T-helper 2 cell (primary cell): Measurements from ENCODE around the gene PTPRM.

Source experiments
- DNase-seq, 5 experiments: peaks; one replicate each; pipeline versions ENCODE4 v3.0.0 to v3.0.0-alpha.2; 2012 to 2022

Gene PTPRM

DNA sequence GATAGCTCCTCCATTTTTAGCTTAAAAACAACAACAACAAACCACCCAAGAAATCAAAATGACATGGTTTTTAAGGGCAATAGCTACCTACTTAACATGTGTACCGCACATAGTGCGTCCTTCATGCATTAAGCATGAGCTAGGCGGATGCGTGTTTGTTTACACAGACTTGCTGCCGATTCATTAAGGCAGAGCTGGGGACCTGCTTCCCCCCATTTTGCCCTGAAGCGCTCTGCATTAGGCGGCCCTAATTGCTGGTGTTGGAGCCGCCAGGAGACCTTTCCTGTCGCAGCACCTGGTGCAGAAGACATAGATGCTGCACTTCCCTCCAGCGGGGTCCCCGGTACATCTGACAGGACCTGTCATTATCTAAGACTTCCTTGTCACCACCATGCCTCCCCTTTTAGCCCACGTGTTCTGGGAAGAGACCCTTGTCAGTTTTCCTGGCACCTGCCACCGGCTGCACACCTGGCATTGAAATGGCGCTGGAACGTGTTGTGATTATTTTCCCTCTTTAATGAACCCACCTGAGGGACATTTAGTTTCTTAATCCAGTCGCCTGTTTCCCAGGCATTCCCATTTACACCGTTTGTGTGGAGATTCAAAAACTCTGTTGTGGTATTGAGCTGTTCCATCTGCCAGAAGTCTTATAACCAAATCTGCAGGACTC is 781.1 kb downstream of the PTPRM start:
- DNase-seq = no peak

DNA sequence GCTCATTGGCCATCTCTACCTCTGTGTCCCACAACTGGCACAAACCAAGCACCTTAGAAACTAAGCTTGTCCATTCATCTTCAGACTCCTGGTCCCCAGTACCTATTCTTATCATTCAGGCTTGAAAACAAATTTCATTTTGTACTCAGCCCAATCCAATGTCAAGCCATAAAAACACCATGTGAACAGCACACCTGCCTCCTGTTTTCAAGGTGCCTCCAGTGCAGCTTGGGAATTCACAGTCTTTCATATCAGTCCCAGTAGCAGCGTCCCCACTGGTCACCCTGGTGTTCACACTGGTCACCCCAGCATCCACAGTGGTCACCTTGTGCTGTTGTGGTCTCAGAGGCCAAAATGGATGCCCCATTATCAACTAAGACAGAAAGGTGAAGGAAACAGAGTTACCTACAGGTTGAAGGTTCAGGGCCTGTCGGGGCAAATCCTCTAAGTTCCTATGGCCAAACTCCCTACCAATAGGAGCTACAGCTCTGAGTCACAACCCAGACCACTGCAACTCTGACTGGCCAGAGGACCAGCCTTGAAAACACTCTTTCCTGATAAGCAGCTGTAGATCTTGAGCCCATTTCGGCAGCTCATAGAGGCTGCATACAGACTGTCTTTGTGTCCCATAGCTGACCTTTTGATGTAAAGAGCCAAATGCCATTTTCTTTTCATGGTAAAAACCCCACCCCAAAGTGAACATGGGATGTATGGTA is 782.6 kb downstream of the PTPRM start:
- no peak for DNase-seq

DNA sequence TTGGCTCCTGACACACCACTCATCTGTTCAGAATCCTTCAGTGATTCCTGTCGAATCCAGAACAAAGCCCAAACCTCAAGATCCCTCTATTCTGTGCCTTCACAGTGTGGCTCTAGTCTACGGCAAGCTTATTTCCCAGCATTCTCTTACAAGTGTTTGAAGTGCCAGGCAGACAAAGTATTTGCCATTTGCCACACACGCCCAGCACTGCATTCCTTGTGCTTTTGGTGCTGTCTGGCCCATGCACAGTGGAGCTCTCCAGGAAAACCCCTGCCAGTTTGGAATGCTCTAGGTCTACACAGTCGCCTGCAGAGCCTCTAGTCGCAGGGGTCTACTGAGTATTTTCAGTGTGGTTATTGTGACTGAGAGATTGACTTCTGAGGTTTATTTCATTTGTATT is 783.5 kb downstream of the PTPRM start:
- DNase-seq = no peak

DNA sequence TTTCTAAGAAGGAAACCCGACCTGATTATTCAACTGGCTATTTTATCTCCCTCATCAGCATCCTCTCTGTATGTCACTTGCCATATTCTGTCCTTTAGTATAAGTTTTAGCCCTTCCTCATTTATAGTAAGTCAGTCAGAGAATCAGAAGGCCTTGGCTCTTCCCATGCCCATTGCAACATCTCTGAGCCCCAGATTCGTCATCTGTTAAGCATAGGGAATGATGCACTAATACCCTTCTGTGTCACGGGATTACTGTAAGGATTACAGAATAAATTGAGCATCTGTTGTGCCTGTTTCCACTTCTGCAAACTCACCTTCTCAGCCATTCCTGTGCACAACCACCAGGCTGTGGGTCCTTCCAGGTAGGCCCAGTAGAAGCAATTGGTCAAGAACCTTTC is 784.0 kb downstream of the PTPRM start:
- no peak for DNase-seq

DNA sequence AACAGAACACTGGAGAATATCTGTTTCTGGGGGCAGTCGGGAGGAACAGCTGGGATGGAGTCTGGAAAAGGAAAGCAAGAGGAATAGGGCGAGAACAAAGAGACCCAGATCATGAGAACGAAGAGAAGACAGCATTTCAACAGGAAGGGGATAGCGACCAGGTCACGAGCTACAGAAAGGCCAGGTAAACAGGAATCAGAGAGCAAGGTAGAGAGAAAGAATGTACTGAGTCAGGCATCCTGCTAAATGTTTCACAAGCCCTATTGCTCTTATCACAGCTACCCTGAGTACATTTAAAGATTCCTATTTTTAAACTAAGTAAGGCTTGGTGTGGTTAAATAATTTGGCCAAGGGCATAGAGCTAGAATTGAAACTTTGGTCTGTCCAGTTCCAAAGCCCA is 787.2 kb downstream of the PTPRM start:
- DNase-seq = no peak

DNA sequence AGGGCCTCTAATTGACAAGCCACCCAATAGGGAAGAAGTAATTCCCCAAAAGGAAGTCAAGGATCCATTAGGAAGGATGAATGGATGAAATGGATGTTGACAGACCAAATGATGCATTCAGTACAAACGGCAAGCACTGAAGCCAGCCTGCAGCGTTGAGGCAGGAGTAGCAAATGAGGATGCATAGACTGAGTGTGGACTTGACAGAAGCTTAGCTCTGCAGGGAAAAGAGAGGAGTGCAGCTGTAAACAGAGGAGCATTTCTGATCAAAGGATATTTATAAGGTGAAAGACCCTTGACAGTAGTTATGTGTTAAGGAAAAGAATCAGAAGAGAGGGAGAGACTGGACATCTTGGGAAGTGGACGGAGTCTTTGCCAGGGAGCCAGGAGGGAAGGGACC is 788.9 kb downstream of the PTPRM start:
- DNase-seq = no peak

DNA sequence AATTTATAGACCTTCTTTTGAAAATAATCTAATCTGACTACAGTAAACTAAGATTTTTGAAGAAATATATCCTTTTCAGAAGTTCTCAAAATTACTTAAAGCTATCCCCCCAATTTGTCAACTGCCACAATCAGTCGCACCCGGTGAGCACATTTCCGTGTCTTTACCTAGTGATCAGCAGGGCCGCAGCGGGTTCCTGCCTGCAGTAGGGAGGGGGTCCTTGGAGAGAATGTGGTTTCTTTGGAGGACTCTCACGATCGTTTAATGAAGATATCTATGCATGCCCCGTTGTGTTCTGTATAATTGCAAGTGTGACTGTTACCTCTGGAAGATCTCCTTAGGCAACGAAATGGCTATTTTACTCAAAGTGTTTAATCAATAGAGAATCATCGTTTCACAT is 790.2 kb downstream of the PTPRM start:
- no peak for DNase-seq

DNA sequence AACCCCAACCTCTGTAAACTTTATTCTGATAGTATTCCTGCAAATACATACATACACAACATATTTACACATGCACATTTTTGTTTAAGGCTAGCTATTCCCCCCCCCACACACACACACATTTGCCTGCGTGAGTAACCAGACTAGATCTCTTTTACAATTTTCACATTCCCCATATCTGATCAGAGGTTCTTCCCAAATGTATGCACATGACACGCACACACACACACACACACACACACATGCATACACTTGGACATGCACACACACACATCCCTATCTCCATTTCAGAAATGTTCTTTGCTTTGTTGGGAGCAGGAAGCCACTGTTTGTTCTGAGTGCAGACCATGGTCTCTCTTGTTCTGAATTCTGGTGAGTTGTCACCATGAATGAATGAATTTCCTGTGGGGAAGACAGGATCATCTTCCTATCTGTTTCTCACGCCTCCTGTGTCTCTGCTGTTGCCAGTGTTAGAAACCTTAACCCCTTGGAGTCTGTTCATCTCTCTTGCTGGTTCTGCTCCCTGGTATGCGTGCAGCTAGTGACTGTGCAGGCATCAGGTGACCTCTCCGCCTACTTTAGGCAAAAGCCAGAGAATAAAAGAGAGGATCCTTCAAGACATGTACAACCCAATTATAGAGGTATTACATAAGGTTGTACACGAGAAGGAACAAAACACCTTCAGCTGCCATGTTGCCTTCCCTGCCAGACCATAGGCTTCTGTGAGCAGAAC is 791.1 kb downstream of the PTPRM start:
- DNase-seq = no peak

DNA sequence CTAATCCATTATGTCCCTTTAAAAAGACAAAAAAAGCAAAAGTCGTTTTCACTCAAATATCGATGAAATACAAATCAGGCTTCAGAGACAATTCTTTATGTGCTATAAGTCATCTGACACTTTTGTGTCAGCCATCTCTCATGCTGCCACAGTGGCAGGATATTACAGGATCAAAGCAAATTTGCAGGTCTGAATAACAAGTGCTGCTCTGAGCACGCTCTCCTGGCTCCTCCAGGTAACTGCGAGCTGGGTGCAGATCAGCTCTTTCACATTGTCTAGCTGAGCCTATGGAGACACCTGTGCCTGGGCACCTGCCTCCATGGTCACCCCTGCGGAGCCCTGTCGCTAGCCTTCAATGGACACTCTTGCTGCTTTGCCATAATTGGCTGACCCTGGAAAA is 792.0 kb downstream of the PTPRM start:
- DNase-seq = no peak

DNA sequence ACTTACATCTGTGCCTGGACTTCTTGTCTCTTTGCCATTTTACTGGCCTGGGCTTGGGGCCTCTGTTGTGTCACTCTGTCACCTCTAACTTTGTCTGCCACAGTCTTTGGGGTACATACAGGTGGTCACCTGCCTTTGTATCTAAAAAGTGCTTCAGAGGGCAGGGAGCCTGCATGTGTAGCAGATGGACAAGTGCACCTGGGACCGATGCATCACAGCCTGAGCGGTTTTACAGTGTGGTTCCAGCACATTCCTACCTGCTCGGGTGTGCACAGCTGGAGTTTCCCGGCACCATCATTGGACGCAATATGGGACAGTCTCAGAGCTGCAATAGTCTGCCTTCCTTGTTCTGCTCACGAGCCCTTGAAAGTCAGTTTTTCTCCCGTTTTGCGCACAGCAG is 792.4 kb downstream of the PTPRM start:
- no peak for DNase-seq

DNA sequence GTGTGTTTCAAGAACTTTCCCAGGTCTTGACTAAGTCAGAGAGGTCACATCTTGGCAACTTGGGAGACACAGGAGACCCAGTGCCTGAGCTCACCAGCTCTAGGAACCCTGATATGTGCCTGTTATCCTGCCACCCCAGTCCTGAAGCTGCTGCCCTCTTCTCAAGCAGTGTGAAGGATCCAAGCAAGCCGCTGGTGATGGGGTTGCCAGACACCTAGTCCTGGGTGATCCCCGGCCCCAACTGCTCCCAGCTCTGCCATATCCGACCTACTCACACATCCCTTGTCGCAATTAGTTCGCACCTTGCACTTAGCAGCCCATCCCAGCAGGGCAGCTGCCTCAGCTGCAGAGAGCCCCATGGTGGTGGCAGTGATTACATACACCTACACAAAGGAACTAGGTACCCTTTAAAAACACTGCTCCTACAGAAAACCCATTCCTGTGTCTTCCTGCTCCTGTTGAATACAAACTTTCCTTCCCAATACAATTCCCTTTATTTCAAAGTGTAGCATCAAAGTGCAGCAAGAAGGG is 794.9 kb downstream of the PTPRM start:
- no peak for DNase-seq

DNA sequence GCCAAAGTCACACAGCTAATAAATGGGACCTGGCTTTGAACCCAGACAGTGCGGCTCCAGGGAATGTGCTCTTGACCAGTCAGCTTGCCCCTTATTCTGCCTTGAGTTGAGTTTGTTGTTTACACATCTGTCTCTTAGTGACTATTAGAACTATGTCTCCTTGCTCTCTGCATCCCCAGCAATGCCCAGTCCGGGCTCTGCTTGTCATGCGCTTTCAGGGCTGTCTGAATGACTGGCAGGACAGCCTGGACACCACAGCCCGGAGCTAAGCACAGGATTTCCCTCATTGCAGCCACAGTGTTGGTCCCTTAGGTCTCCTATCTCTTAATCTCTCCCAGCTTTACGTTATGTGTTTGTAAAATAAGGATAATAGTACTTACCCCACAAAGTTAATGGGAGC is 795.7 kb downstream of the PTPRM start:
- no peak for DNase-seq

DNA sequence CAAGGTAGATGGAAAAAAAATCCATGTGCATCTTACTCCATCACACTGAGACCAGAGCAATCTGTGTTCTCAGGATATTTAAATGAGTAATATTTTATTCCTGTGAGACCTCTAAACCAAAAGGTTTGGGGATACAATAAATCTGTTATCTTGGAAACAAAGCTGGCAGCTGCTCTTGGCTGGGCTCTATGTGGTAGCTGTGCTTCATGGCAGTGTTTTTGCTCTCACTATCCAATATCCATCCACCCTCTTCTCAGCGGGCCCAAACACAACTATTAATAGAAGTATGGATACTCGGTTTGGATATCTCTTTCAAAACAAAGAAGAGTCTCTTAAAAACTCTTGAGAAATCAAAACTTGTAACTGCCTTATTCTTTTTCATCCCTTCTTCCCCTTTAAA is 797.3 kb downstream of the PTPRM start:
- no peak for DNase-seq

DNA sequence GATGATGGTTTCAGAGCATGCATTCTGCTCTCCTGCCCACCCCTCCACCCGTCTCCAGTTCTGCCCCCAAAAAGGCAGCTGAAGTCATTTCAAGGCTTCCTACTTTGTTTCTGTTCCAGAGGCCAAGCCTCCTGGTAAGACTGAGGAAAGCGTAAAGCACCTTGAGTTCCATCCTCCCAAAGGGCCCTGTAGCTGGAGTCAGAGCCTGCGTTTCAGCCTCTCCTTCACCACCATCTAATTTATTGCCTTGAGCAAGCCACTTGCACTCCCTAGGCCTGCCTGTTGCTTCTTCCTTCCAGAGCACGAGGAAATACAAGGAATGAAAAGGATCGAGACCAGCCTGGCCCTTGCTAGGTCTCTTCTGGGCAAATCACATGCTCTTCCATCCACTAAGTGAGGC is 797.9 kb downstream of the PTPRM start:
- DNase-seq = no peak

DNA sequence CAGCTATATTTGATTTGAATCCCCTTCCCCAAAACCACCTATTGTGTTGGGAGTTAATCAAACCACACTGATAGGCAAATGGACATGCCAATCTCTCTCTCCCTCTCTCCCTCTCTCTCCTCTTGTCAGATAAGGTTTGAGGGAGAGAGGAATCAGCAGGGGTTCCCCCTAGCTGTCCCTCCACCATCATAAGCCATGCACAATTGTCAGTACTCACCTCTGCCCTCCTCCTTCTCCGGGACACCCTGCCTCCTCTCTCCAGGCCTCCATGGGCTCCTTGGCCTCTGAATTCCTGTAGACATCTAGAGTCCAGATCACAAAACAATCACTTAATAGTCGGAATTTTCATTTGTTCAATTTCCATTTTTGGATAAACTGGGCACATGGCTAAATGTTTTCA is 798.4 kb downstream of the PTPRM start:
- DNase-seq = no peak

DNA sequence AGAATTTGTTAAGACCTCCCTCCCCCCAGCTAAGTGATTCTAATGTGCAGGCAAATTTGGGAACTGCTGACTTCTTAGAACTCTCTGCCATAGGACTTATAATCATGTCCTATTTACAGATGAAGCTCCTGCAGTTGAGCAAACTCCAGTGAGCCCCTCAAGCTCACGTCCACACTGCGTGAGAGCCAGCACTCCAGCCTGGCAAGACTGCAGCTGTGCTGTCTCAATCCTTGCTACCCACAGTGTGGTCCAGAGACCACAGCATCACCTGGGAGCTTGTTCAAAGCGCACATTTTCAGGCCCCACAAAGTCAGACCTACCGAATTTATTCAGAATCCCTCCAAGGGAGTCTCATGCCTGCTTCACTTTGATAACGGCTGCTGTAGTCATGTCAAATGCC is 799.0 kb downstream of the PTPRM start:
- no peak for DNase-seq

DNA sequence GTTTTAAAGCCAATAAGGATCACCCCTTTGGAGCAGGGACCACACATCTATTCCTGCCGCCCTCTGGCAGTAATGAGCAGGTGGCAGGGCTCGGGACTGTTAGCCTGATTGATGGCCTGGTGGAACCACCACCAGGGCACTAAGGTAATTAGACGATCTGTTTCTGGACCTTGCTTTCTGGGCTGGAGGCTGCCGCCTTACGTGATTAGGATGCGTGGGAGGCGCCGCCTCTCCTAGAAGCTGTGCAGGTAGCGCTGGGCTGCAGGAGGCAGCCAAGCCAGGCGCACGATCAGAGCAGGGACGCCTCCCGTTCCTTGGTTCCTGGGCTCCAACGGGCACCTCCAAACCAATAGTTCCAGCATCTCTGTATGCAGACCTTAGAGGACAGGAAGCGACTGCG is 799.5 kb downstream of the PTPRM start:
- DNase-seq = no peak

DNA sequence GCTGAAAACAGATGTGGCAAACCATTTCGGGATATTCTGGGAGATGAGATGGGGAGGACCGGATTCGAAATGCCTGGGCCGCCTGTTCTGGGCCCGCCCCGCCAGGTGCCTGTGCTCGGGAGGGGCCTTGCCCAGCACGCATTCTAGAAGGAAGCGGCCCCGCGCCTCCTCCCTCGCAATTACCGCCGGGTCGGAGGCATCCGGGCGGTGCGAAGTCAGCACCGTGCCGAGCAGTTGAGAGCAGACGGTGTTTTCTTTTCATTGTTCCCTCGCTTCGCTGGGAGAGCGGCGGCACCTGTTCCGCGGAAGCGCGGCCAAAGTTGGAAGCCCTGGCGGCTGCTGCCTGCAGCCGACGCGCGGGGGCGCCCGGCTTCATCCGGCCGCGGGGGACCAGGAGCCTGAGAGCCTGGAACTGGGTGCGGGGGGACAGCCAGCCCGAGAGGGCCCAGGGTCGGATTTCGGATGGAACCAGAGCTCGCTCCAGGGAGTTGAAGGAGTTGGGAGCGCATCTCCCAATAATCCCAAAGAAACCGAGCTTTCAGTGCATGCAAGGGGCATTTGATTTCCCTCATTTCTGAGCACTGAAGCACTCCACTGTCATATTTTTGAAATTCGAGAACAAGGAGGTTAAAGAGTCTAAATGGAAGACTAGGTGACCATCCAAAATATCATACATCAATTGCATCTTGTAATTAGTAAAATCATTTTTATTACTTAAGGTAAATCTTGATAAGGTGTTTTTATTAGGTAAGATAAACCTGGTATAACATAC is 800.3 kb downstream of the PTPRM start:
- peak in 1 of 5 experiments; percentile 16 for DNase-seq

DNA sequence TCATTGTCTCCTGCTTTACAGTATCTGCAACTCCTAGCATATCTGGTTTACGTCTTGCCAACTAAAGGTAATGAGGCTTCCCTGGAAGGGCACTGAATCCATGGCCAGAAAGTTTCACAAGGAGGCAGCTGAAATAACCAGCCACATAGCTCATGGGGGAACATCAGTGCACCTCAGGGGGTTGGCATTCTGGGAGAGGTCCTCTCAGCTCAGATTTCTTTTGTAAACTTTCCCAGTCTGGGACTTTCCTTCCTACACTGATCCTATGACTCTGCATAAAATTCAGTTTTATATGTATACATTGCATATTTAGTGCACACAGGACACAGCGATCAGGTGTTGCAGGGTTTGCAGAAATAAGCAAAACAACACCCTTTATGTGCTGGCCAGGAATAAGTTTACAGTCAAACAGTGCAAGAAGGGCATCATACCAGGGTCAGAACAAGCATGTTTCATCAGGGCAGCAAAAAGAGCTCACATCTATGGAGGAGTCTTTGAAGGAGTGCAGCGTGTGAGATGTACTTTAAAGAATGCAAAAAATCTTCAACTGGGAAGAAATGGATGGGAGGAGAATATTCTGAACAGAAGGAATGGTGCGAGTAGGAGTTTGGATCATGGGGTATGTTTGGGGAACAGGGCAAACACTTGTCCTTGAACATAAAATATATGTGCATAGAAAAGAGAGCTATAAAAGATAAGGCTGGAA is 801.5 kb downstream of the PTPRM start:
- DNase-seq = no peak

DNA sequence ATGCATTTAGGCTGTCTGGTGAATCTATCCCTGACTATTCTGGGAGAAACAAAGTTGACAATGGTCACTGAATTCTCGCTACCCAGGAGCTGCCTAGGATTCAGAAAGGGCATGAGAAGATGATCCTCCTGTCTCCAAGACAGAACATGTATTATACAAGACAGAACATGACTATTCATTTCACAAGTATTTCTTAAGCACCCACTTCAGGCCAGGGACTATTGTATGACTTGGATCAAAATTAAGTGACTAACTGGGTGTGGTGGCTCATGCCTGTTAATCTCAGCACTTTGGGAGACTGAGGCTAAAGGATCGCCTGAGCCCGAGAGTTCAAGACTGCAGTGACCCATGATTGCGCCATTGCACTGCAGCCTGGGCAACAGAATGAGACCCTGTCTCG is 806.4 kb downstream of the PTPRM start:
- DNase-seq = no peak

DNA sequence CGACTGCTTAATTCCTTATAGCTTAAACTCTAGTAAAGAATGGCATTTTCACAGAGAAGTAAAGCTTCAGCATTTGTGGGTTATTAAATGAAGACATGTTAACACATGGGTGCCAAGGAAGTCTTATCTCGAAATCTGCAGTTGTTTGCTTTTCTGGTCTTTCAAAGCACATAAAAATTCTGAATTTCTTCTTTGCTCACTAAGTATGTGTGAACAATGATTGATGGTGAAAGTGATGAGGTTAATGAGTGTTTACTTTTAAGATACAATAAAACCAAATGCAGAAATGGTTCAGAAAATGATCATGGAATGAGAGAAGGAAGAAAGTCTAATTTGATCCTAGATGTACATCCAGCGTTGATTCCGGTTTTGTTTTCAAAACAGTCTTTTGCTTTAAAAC is 807.6 kb downstream of the PTPRM start:
- DNase-seq = no peak

DNA sequence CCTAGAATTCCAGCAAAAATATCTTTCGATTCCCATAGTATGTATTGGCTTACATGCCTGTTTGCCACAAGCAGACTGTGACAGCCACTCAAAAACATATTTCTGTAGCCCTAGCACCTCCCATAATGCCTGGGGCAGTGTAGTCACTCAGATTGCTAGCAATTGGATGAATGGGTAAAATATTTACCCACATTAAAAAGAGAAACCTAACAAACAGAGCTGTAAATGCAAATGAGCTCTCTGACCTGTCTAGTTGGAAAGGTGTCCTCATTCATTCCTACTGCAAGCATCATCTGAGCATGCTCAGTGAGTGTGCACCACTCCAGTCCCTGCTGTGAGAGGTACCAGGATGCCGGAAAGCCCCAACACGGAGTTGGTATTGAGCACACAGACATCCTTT is 808.1 kb downstream of the PTPRM start:
- DNase-seq = no peak
